NCI-H2196 treated with DMSO at 0.1 percent for 48 hours (cell line): ENCODE measurements around the gene EHD1.

Source experiments
- DNase-seq: peaks from one replicate; lab custom pipeline; 2025; ENCODE audit not compliant: unreplicated experiment; lab: John Stamatoyannopoulos, UW

EHD1 gene

GRCh38 chr11:64878494-64879243 is at the start of gene EHD1:
Gene EHD1 (minus strand): TSS chr11:64878621. CDS start chr11:64878464, 157 bp downstream.
- peak; percentile 93 for DNase-seq

GRCh38 chr11:64926689-64927088 is 48.3 kb upstream of the EHD1 start:
- no peak for DNase-seq

- DNase-seq: no peak
Observed at GRCh38 chr11:64925536-64926436, 47.4 kb upstream of the EHD1 start.

GRCh38 chr11:64924910-64925284 is 46.5 kb upstream of the EHD1 start:
- DNase-seq: no peak

GRCh38 chr11:64923944-64924909 is 45.8 kb upstream of the EHD1 start, which contains the start of gene PPP2R5B:
Gene PPP2R5B (plus strand): TSS chr11:64924689. CDS start chr11:64925735, 1,046 bp downstream.
- peak; percentile 93 for DNase-seq

- DNase-seq: no peak
Observed at GRCh38 chr11:64923151-64923661, 44.8 kb upstream of the EHD1 start.

- DNase-seq: no peak
Observed at GRCh38 chr11:64921384-64921783, 43.0 kb upstream of the EHD1 start.

- DNase-seq: no peak
Observed at GRCh38 chr11:64920124-64920523, 41.7 kb upstream of the EHD1 start.

- DNase-seq: no peak
Observed at GRCh38 chr11:64919627-64920026, 41.2 kb upstream of the EHD1 start.

GRCh38 chr11:64918017-64918416 is 39.6 kb upstream of the EHD1 start:
- no peak for DNase-seq

GRCh38 chr11:64917663-64917995 is 39.2 kb upstream of the EHD1 start:
- no peak for DNase-seq

- peak; percentile 98 for DNase-seq
Observed at GRCh38 chr11:64916775-64917662, 38.6 kb upstream of the EHD1 start, which contains the start of gene ATG2A. Gene ATG2A (minus strand): TSS chr11:64917209. CDS start chr11:64917135, 74 bp downstream.

- DNase-seq: peak; percentile 15
Observed at GRCh38 chr11:64916040-64916774, 37.8 kb upstream of the EHD1 start.

- DNase-seq: no peak
Observed at GRCh38 chr11:64915376-64915887, 37.0 kb upstream of the EHD1 start.

- DNase-seq: no peak
Observed at GRCh38 chr11:64914123-64914522, 35.7 kb upstream of the EHD1 start.

- no peak for DNase-seq
Observed at GRCh38 chr11:64913171-64913727, 34.8 kb upstream of the EHD1 start.

- DNase-seq: no peak
Observed at GRCh38 chr11:64911689-64912088, 33.3 kb upstream of the EHD1 start.

- no peak for DNase-seq
Observed at GRCh38 chr11:64911142-64911541, 32.7 kb upstream of the EHD1 start.
